Liver (tissue), 9 donors: Measurements from ENCODE around the gene CFAP251. TPM values are rescaled to one million over a fixed set of nuclear protein-coding genes. Genes with fewer than 3 reads are reported as not detected.

Source experiments
- DNase-seq: peaks from one replicate; pipeline ENCODE4 v3.0.0-alpha.2; 2017; ENCODE audit warnings: low spot score
- H3K27ac ChIP-seq, 2 donors: one replicate each; pipeline ENCODE4 v1.7.0; 2013; ENCODE audit warnings: inconsistent platforms in 2 of 2, low read length in 2 of 2, control low read depth in 1 of 2, low read depth in 1 of 2, mild to moderate bottlenecking in 1 of 2
- H3K27me3 ChIP-seq, 4 donors: one replicate each; pipeline versions ENCODE4 v1.6.1 to v1.7.0; 2013; ENCODE audit warnings: low read length in 3 of 4, inconsistent platforms in 1 of 4, mild to moderate bottlenecking in 1 of 4, moderate library complexity in 1 of 4; ENCODE audit not compliant: control insufficient read depth in 4 of 4, insufficient read depth in 4 of 4
- H3K36me3 ChIP-seq, 4 donors: one replicate each; pipeline versions ENCODE4 v1.6.1 to v1.7.0; 2013; ENCODE audit warnings: low read length in 3 of 4, mild to moderate bottlenecking in 3 of 4, low read depth in 1 of 4, moderate library complexity in 1 of 4; ENCODE audit not compliant: control insufficient read depth in 4 of 4, insufficient read depth in 3 of 4
- H3K4me1 ChIP-seq, 4 donors: one replicate each; pipeline versions ENCODE4 v1.6.1 to v1.7.0; 2013; ENCODE audit warnings: low read length in 3 of 4, mild to moderate bottlenecking in 3 of 4, moderate library complexity in 1 of 4; ENCODE audit not compliant: control insufficient read depth in 4 of 4, insufficient read depth in 4 of 4
- H3K4me3 ChIP-seq, 3 donors: one replicate each; pipeline versions ENCODE4 v1.6.1 to v1.7.0; 2013; ENCODE audit warnings: low read length in 3 of 3, control low read depth in 1 of 3, low read depth in 1 of 3, mild to moderate bottlenecking in 1 of 3
- H3K9ac ChIP-seq, 2 donors: one replicate each; pipeline ENCODE4 v1.7.0; 2013; ENCODE audit warnings: low read length in 2 of 2, mild to moderate bottlenecking in 2 of 2, moderate library complexity in 2 of 2, control low read depth in 1 of 2, low read depth in 1 of 2
- H3K9me3 ChIP-seq, 4 donors: one replicate each; pipeline versions ENCODE4 v1.6.1 to v1.7.0; 2013; ENCODE audit warnings: low read length in 3 of 4; ENCODE audit not compliant: control insufficient read depth in 4 of 4
- CTCF ChIP-seq: fragments of 150-350 bp; IDR thresholded peaks from 2 replicates; pipeline ENCODE4 v1.5.1; 2017; ENCODE audit warnings: improper control_type of control experiment, low read depth, low read length; ENCODE audit not compliant: missing input control
- EGR1 ChIP-seq, 2 donors: IDR thresholded peaks; 2 replicates each; pipeline ENCODE4 v1.6.1; 2016 to 2018; ENCODE audit warnings: antibody characterized with exemption in 2 of 2, low read depth in 2 of 2
- FOXA2 ChIP-seq: IDR thresholded peaks from 2 replicates; pipeline ENCODE4 v1.6.1; 2016; ENCODE audit warnings: antibody characterized with exemption
- GABPA ChIP-seq, 2 donors: IDR thresholded peaks in 1 of 2; conservative IDR thresholded peaks in 1 of 2; 2 replicates each; pipeline ENCODE4 v1.6.1; 2016; ENCODE audit warnings: antibody characterized with exemption in 2 of 2, mild to moderate bottlenecking in 1 of 2, moderate library complexity in 1 of 2
- HNF4A ChIP-seq, 2 donors: conservative IDR thresholded peaks; 2 replicates each; pipeline ENCODE4 v1.6.1; 2016; ENCODE audit warnings: antibody characterized with exemption in 2 of 2, mild to moderate bottlenecking in 2 of 2
- HNF4G ChIP-seq: IDR thresholded peaks from 2 replicates; pipeline ENCODE4 v1.6.1; 2016; ENCODE audit warnings: antibody characterized with exemption
- JUND ChIP-seq, 2 donors: IDR thresholded peaks; 2 replicates each; pipeline ENCODE4 v1.6.1; 2016; ENCODE audit warnings: antibody characterized with exemption in 2 of 2
- NR2F2 ChIP-seq: IDR thresholded peaks from 2 replicates; pipeline ENCODE4 v1.6.1; 2016; ENCODE audit warnings: antibody characterized with exemption
- RXRA ChIP-seq, 2 donors: IDR thresholded peaks; 2 replicates each; pipeline ENCODE4 v1.6.1; 2017 to 2018; ENCODE audit warnings: antibody characterized with exemption in 2 of 2, mild to moderate bottlenecking in 1 of 2
- SP1 ChIP-seq: IDR thresholded peaks from 2 replicates; pipeline ENCODE4 v1.6.1; 2018; ENCODE audit warnings: antibody characterized with exemption, mild to moderate bottlenecking
- YY1 ChIP-seq: IDR thresholded peaks from 2 replicates; pipeline ENCODE4 v1.6.1; 2016; ENCODE audit warnings: antibody characterized with exemption, mild to moderate bottlenecking
- WGBS: extraction: QIAGEN DNeasy Blood & Tissue Kit; methylation state at CpG from one replicate; pipeline ENCODE4 v1.1.7; 2013; 5-methylcytosine and 5-hydroxymethylcytosine counted together
- polyA plus RNA-seq, 2 donors: library from polyadenylated mRNA; stranded (reverse) in 1 of 2; unstranded in 1 of 2; fragments of 200-250 nt in 1 of 2; fragments of >200 nt in 1 of 2; fragmentation: Nextera tagmentation in 1 of 2; extraction: Ambion mirVana in 1 of 2; gene quantifications; one replicate each; pipeline versions ENCODE4 v1.2.1 to v1.2.3, GENCODE V29; 2013 to 2015
- total RNA-seq, 2 donors: library from RNA; depleted of rRNA; stranded (reverse); fragments of >200 nt; gene quantifications; one replicate each; pipeline ENCODE4 v1.2.3, GENCODE V29; 2014
- TF ChIP-seq, protein P1 (sequence below): IDR thresholded peaks from 2 replicates; pipeline ENCODE4 v1.6.1; 2016; ENCODE audit warnings: antibody characterized with exemption, mild to moderate bottlenecking
- TF ChIP-seq, protein P2 (sequence below): IDR thresholded peaks from 2 replicates; pipeline ENCODE4 v1.6.1; 2016; ENCODE audit warnings: antibody characterized with exemption
- TF ChIP-seq, protein P3 (sequence below): IDR thresholded peaks from 2 replicates; pipeline ENCODE4 v1.6.1; 2016; ENCODE audit warnings: antibody characterized with exemption
- donor health status: healthy.
- donor health status: healthy.
- donor health status: healthy.
- donor health status: healthy.
- donor health status: healthy.

CFAP251 gene
- total and polyA plus RNA-seq, 4 donors, result 1.6 to 4.0 (median 2.0) TPM

DNA sequence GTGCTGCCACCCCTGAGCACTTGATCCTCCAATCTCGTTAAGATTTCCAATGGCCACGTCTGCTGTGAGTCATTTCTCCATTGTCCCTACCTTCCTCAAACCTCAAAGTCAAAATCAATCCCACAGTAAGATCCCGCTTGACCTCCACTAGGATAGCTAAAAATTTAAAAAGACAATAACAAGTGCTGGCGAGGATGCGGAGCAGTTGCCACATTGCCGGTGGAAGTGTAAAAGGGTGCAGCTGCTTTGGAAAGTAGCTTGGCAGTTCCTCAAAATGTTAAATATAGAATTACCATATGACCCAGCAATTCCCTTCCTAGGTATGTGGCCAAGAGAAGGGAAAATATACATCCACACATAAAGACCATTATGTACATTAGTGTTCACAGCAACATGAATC, 93.8 kb downstream of the CFAP251 start:
- WGBS, result 93% methylated on average over 6 of the region's 6 CpGs

GRCh38 chr12:122013136-122013535, 94.7 kb downstream of the CFAP251 start:
- Histone ChIP-seq H3K27me3 (no peaks in the 10 kb centered on the region), H3K4me1 (no peaks in the 10 kb centered on the region), H3K27ac (no peak overlapping the region), H3K36me3 (no peaks in the 10 kb centered on the region), H3K4me3 (no peak overlapping the region), H3K9ac (no peak overlapping the region), H3K9me3 (no peaks in the 10 kb centered on the region)
- no peak for TF ChIP-seq FOXA2
- TF ChIP-seq GABPA (IDR thresholded peaks at IDR 0.05 in 1 of 2, conservative IDR thresholded peaks at IDR 0.05 in 1 of 2), result no peak
- no peak for TF ChIP-seq HNF4G
- TF ChIP-seq JUND (IDR thresholded peaks at IDR 0.05), result no peak
- no peak for TF ChIP-seq RXRA (IDR thresholded peaks at IDR 0.05)
- TF ChIP-seq NR2F2, result no peak
- TF ChIP-seq, protein P1, sequence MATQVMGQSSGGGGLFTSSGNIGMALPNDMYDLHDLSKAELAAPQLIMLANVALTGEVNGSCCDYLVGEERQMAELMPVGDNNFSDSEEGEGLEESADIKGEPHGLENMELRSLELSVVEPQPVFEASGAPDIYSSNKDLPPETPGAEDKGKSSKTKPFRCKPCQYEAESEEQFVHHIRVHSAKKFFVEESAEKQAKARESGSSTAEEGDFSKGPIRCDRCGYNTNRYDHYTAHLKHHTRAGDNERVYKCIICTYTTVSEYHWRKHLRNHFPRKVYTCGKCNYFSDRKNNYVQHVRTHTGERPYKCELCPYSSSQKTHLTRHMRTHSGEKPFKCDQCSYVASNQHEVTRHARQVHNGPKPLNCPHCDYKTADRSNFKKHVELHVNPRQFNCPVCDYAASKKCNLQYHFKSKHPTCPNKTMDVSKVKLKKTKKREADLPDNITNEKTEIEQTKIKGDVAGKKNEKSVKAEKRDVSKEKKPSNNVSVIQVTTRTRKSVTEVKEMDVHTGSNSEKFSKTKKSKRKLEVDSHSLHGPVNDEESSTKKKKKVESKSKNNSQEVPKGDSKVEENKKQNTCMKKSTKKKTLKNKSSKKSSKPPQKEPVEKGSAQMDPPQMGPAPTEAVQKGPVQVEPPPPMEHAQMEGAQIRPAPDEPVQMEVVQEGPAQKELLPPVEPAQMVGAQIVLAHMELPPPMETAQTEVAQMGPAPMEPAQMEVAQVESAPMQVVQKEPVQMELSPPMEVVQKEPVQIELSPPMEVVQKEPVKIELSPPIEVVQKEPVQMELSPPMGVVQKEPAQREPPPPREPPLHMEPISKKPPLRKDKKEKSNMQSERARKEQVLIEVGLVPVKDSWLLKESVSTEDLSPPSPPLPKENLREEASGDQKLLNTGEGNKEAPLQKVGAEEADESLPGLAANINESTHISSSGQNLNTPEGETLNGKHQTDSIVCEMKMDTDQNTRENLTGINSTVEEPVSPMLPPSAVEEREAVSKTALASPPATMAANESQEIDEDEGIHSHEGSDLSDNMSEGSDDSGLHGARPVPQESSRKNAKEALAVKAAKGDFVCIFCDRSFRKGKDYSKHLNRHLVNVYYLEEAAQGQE, result no peak
- no peak for DNase-seq
- 84% methylated on average over 4 of the region's 4 CpGs for WGBS

More for the DNA sequence above, 93.8 kb downstream of the CFAP251 start:
- no peak for DNase-seq
- Histone ChIP-seq H3K27me3 (no peaks in the 10 kb centered on the region), H3K4me3 (no peak overlapping the region), H3K9me3 (no peaks in the 10 kb centered on the region), H3K27ac (no peak overlapping the region), H3K4me1 (no peaks in the 10 kb centered on the region), H3K9ac (no peak overlapping the region), H3K36me3 (no peaks in the 10 kb centered on the region)
- TF ChIP-seq CTCF (no peak), YY1 (no peak), HNF4A (conservative IDR thresholded peaks at IDR 0.05) (no peak), JUND (IDR thresholded peaks at IDR 0.05) (no peak), SP1 (no peak), EGR1 (IDR thresholded peaks at IDR 0.05; ENCODE audit: low read depth in 2 of 2) (no peak)
- TF ChIP-seq, protein P2, sequence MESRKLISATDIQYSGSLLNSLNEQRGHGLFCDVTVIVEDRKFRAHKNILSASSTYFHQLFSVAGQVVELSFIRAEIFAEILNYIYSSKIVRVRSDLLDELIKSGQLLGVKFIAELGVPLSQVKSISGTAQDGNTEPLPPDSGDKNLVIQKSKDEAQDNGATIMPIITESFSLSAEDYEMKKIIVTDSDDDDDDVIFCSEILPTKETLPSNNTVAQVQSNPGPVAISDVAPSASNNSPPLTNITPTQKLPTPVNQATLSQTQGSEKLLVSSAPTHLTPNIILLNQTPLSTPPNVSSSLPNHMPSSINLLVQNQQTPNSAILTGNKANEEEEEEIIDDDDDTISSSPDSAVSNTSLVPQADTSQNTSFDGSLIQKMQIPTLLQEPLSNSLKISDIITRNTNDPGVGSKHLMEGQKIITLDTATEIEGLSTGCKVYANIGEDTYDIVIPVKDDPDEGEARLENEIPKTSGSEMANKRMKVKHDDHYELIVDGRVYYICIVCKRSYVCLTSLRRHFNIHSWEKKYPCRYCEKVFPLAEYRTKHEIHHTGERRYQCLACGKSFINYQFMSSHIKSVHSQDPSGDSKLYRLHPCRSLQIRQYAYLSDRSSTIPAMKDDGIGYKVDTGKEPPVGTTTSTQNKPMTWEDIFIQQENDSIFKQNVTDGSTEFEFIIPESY, result no peak
- TF ChIP-seq, protein P3, sequence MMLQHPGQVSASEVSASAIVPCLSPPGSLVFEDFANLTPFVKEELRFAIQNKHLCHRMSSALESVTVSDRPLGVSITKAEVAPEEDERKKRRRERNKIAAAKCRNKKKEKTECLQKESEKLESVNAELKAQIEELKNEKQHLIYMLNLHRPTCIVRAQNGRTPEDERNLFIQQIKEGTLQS, result no peak
